Adipocyte (in vitro differentiated cells): ENCODE data around the gene ATG13.

Experiments used
- DNase-seq: peaks from one replicate; pipeline ENCODE4 v3.0.0-alpha.2; 2015; ENCODE audit warnings: low read depth
- H3K27me3 ChIP-seq: replicated peaks from 2 replicates; pipeline ENCODE4 v1.7.0; 2013; ENCODE audit warnings: mild to moderate bottlenecking, low read length, moderate library complexity; ENCODE audit not compliant: control insufficient read depth, insufficient read depth
- H3K36me3 ChIP-seq: 2 replicates; pipeline ENCODE4 v1.7.0; 2013; ENCODE audit warnings: low read length, mild to moderate bottlenecking, moderate library complexity; ENCODE audit not compliant: control insufficient read depth, insufficient read depth, severe bottlenecking
- H3K4me1 ChIP-seq: 2 replicates; pipeline ENCODE4 v1.7.0; 2013; ENCODE audit warnings: mild to moderate bottlenecking, low read length, moderate library complexity; ENCODE audit not compliant: control insufficient read depth, insufficient read depth
- H3K4me3 ChIP-seq: 2 replicates; pipeline ENCODE4 v1.7.0; 2013; ENCODE audit warnings: mild to moderate bottlenecking, low read length, moderate library complexity
- H3K9ac ChIP-seq: 2 replicates; pipeline ENCODE4 v1.7.0; 2013; ENCODE audit warnings: mild to moderate bottlenecking, low read length, moderate library complexity
- H3K9me3 ChIP-seq: 2 replicates; pipeline ENCODE4 v1.7.0; 2013; ENCODE audit warnings: mild to moderate bottlenecking, low read length, moderate library complexity; ENCODE audit not compliant: control insufficient read depth

The ATG13 gene

DNA sequence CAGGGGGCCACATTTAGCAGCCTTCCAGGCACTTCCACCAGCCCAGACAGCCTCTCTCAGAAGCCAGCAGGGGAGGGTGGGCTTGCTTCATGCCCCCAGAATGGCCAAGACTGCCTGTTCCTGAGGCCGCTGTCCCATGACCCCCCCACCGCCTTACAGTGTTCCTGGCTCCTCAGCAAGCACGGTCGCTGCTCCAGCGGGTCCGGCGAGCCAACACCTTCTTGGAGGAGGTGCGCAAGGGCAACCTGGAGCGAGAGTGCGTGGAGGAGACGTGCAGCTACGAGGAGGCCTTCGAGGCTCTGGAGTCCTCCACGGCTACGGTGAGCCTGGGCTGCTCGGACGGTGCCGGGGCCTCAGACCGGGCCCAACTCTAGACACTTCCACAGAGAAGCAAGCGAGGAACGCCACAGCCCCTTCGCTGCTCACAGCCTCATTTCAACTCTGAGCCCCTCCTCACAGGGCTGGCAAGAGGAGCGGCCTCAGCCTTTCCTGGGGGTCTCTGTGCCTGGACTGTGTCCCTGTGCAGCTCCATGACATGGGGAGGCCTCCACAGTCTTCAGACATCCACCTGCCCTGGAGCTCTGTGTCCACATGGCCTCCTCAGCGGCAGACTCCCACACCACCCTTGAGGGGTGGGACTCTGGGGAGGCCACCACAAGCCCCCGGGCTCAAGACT, 102.3 kb downstream of the ATG13 start:
- no peak for DNase-seq
- Histone ChIP-seq H3K9ac (no peak overlapping the region), H3K4me1 (peaks cover 8% of the 10 kb centered on the region), H3K4me3 (no peak overlapping the region), H3K9me3 (no peaks in the 10 kb centered on the region), H3K27me3 (no peaks in the 10 kb centered on the region), H3K36me3 (no peaks in the 10 kb centered on the region)

DNA sequence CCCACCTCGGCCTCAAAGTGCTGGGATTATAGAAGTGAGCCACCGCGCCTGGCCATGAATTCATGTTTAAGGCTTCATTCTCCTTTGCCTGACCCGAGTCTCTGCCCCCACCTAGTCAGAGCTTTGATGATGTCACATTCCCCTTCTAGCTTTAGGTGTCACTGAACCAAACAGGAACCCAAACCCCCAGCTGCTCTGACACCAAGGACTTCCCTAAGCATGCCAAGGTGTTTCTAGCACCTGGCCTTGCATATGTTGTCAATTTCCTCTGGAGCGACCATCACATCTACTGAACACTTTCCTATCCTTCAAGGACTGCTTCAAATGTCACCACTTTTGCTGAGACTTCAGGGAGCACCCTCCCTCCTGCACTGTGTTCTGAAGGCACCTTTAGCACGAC, 103.9 kb downstream of the ATG13 start:
- Histone ChIP-seq H3K9ac (no peak overlapping the region), H3K4me3 (no peak overlapping the region), H3K27me3 (no peaks in the 10 kb centered on the region), H3K9me3 (no peaks in the 10 kb centered on the region), H3K36me3 (no peaks in the 10 kb centered on the region), H3K4me1 (peaks cover 2% of the 10 kb centered on the region)
- DNase-seq: no peak

DNA sequence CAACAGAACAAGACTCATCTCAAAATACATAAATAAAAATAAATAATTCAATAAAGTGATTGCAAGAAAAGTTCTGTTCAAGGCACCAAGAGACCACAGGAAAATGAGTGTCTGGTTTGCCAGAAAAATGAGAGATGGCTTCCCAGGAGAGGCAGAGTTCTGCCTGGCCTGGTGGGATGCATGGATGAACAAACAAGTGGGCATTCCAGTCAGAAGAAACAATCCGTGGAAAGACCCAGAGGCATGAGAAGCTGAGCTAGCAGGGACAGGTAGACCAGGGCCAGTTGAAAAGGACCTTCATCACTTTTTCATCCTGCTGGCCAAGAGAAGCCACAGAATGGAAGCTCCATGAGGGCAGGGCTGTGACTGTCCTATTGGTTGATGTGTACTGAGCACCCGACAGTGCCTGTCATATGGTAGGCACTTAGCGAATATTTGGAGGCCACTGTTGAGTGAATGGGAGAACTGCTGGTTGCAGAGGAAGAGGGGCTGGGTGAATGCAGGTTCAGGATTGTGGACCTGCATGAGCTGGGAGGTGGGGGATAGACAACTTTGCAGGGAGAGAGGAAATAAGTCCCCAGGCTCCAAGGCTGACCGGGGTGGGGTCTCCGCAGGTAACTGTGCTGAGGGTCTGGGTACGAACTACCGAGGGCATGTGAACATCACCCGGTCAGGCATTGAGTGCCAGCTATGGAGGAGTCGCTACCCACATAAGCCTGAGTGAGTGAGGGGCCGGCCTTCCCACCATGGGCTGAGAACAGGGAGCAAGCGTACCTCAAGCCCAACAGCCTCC, 105.4 kb downstream of the ATG13 start:
- peaks cover 2% of the 10 kb centered on the region for H3K4me1 ChIP-seq
- DNase-seq: no peak
- no peaks in the 10 kb centered on the region for H3K27me3 ChIP-seq
- no peak overlapping the region for H3K4me3 ChIP-seq
- no peaks in the 10 kb centered on the region for H3K9me3 ChIP-seq
- H3K9ac ChIP-seq: no peak overlapping the region
- no peaks in the 10 kb centered on the region for H3K36me3 ChIP-seq

DNA sequence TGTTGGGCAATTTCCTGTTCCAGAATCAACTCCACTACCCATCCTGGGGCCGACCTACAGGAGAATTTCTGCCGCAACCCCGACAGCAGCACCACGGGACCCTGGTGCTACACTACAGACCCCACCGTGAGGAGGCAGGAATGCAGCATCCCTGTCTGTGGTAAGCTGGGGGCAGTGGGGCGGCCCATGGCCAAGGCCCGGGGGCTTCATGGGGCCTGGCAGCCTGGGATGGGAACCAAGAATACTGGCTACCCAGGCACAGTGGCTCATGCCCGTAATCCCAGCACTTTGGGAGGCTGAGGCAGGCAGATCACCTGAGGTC, 106.0 kb downstream of the ATG13 start:
- Histone ChIP-seq H3K9ac (no peak overlapping the region), H3K4me1 (no peaks in the 10 kb centered on the region), H3K4me3 (no peak overlapping the region), H3K9me3 (no peaks in the 10 kb centered on the region), H3K27me3 (no peaks in the 10 kb centered on the region), H3K36me3 (no peaks in the 10 kb centered on the region)
- DNase-seq: no peak

DNA sequence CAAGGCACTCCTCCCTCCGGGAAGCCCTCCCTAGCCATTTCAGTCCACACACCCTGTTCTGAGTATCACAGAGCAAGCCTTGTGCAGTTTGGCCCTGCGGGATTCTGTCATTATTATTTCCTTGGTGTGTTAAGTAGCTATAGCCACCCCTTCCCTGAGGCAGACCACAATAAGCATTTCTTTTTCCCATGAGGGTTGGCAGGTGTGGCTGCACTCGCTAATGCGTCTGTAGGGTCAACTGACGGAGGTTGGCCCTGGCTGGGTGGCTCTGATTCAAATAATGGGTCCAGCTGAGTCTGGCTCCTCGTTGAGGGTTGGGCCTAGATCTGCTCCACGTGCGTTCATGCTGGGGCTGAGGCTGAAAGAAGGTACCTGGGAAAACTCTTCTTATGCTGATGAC, 106.7 kb downstream of the ATG13 start:
- Histone ChIP-seq H3K36me3 (no peaks in the 10 kb centered on the region), H3K27me3 (no peaks in the 10 kb centered on the region), H3K4me1 (no peaks in the 10 kb centered on the region), H3K4me3 (no peak overlapping the region), H3K9me3 (no peaks in the 10 kb centered on the region), H3K9ac (no peak overlapping the region)
- no peak for DNase-seq
